ENCODE data around the gene MRPL49.
A peak's percentile ranks its signal among the peaks of the same experiment; 100 is the strongest.
"Not testable (repeated sequence)": the region's sequence is repeated elsewhere in the genome, so short reads cannot be mapped to it uniquely, and the experiment has no call there.

Gene MRPL49

DNA sequence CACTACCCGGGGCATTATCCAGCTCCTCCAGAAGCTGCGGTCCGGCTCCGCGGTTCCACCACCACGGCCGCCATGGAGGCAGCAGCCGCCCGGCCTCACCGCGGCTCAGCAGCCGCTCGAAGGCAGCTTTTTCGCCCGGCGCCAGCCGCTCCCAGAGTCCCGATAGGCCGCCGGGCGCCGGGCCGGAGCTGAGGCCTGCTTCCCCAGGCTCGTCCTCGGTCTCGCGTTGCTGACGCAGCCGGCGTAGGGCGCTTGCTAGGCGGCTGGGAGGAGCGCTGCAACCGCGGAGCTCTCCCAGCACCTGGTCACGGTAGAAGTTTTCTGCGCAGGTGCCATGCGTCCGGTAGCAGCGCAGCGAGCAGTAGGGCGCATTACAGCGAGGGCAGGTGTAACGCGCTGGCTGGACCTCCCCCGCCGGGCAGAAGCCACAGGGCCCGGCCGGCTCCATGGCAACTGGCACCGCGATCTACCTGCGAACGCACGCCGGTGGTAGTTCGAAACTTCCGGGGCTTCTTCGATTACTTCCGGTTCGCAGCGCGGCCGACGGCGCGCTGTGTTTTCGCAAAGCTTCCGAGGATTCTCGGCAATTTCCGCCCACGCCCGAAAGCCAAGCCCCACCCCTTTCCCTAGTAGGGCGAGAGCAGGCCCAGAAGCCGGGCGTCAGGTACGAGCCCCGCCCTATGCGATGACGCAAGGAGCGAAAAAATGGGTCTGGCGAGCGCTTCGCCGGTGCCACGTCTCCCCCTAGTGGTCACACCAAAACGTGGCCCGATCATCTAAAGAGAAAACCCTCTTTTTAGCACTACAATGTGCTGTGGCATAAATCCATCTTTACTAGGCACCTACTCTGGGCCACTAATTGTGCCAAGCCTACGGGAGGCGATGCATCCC lies 4.7 kb upstream of the MRPL49 start, which contains the start of gene ZNHIT2:
ZNHIT2 (minus strand) TSS at position 496 of the 891 bp plus-strand sequence; CDS start at position 448, 48 bp downstream.
- DNase-seq (ENCODE audit: low read depth) = peak; percentile 96

DNA sequence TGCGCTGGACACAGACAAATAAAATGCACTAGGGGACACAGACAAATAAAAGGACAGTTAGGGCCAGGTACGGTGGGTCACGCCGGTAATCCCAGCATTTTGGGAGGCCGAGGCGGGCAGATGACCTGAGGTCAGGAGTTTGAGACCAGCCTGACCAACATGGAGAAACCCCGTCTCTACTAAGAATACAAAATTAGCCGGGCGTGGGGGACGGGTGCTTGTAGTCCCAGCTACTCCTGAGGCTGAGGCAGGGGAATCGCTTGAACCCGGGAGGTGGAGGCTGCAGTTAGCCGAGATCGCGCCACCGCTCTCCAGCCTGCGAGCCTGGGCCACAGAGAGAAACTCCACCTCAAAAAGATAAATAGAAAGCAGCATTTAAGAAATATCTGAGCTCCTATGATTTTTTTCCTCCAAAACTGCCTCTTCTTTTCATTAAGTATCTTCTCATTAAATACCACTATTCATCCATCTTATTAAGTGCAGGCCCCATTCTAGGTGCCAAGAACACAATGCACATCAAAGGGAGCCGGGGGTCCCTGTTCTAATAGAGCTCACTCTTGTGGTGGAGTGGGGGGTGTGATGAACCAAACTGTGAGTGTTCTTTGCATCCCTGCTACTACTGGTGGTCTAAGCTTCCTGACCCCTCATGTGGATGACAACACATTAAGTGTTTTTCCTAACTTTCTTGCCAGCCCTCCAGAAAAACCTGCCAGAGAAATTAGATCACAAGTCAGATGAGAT lies 3.9 kb upstream of the MRPL49 start:
- DNase-seq (ENCODE audit: low read depth) = no peak

DNA sequence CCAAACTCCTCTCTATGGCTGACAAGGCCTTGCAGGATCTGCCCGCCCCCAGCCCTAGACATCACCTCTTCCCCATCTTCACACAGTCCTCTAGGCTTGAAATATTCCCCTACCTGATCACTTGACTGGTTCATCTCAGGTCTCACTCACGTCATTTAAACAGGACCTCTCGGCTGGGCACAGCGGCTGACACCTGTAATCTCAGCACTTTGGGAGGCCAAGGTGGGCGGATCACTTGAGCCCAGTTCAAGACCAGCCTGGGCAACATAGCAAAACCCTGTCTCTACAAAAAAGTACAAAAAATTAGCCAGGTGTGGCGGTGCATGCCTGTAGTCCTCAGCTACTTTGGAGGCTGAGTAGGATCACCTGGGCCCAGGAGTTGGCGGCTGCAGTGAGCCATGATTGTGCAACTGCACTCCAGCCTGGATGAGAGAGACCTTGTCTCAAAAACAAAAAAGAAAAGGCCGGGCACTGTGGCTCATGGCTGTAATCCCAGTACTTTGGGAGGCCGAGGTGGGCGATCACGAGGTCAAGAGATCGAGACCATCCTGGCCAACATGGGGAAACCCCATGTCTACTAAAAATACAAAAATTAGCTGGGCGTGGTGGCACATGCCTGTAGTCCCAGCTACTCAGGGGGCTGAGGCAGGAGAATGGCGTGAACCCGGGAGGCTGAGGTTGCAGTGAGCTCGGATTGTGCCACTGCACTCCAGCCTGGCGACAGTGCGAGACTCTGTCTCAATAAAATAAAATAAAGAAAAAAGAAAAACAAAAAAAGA lies 3.0 kb upstream of the MRPL49 start:
- DNase-seq (ENCODE audit: low read depth) = not testable (repeated sequence)

DNA sequence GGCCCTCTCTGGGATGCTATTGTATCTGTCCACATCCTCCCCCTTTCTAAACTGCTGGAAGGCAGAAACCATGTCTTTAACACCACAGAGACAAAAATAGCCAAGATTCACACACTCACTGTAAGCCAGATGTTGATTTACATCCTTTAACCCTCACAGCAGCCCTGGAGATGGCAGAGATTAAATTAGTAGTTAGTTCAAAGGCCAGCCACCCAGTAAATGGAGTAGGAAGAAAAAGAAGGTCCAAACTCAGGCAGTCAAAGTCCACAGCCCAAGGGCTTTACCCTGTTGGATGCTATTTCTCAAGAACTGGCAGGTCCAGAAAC lies 2.5 kb upstream of the MRPL49 start:
- no peak for DNase-seq (ENCODE audit: low read depth)

DNA sequence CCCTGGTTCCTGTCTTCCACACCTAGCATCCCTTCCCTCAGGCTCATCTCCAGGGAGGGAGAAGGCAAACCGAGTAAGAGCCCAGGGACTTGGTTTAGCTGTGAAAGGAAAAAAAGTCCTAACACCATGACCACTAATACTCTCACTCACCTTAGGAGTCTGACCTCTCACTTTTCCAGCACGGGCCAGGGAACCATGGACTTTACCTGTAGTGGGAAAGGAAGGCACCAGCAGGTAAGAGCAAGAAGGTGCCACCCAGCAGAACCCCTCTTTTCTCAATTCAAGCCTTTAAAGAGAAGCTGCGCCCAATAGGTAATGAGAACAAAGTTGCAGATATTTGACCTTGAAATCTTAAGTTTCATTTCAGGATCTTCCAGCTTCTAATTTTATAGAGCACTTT lies 1.3 kb upstream of the MRPL49 start:
- no peak for DNase-seq (ENCODE audit: low read depth)

DNA sequence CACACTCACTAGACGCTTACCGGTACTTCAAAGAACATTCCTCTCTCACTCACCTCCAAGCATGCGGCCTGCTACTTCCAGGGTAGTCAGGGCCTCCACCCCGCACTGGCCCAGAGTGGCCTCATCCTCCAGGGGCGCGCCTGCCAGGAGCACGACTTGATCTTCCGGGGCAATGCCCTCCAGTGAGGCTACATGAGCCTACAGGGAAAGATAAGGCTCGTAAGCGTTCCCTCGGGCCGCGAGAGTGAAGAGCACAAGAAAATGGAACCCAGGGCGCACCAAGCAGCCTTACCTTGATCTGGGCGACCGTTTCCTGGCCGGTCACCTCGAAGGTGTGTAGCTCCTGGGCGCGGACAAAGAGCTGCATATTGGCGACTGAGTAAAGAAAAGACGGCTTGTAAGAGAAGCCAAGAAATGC lies 665 bp upstream of the MRPL49 start:
- DNase-seq (ENCODE audit: low read depth) = no peak

DNA sequence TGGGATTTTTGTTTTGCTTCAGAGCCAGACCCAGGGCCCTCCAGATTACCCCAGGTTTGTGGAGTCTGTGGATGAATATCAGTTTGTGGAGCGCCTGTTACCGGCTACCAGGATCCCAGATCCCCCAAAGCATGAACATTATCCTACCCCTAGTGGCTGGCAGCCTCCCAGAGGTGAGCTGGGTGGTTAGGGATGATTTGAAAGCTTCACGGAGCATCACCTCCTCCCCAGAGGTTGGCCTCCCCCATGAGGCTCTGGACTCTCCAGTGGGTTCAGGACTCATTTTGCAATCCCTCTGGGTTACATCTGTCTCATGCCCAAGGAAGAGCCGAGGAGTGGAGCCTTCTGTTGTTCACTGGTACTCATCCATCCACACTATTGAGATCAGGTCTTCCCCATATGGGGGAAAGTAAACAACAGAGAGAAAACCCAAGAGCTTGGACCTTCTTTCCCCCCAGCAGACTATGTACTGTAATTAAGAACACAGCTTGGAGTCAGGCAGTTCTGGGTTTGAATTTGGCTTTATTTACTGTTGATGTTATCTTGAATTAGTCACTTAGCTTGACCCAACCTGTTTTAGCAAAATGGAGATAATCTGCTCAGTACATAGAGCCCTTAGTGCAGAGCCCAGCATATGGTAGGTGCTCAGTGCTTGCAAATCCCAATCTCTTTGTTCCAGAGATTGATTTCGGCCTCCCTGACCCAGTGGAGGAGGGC lies 2.5 kb downstream of the MRPL49 start:
- DNase-seq (ENCODE audit: low read depth) = no peak

DNA sequence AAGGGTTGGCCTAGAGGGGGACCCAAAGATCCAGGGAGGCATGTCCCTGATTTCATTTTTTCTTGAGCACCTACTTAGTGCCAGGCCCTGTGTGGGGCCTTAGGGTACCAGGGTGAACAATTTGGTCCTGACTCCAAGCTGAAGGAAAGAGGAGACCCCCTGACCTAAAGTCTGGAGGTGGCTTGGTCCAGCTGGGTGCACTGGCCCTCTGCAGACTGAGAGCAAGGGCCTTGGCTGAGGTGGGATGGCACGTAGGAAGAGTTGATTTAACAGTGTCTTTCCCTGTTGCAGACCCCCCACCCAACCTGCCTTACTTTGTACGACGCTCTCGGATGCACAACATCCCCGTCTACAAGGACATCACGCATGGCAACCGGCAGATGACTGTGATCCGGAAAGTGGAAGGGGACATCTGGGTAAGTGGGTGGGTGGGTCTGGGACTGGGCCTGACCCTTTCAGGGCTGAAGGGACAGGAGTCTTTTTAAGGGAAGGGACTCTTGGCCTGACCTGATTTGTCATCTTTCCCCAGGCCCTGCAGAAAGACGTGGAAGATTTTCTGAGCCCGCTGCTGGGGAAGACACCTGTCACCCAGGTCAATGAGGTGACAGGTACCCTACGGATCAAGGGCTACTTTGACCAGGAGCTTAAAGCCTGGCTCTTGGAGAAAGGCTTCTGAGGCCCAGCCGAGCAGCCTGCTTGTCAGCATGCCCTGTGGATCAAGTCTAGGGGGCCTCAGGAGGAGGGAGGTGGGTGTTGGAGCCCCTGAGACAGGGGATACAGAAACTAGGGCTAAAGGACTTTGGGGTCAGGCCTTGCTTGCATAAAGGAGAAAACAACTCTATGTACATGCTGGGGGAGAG lies 3.3 kb downstream of the MRPL49 start:
- DNase-seq (ENCODE audit: low read depth) = no peak

DNA sequence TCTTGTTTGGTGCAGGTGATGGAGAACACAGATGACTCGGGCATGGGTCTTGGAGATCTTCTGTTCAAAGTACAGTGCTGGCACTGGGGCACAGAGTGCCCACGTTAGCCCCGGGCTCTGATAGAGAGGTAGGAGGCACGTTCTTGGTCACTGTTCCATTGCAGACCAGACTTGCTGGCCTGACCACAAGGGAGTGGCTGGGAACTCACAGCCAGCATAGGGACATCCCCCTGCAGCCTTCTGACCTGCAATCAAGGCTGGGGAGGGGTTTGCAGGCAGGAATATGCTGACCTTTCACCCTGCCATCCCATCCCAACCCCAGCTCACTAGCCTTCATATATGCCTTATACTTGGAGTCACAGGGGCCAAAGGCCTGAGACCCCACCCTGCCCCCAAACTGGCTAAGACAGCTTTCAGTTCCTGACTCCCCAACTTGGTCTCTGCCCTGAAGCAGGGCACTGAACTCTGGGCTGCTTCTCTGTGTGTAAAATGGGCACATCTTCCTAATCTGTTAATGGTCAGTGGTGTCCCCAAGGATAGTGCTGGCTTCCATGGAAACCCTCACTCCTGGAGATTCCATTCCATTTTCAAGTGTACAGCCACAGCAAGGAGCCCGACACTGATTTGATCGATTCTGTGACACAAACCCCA lies 4.6 kb downstream of the MRPL49 start:
- DNase-seq (ENCODE audit: low read depth) = no peak

DNA sequence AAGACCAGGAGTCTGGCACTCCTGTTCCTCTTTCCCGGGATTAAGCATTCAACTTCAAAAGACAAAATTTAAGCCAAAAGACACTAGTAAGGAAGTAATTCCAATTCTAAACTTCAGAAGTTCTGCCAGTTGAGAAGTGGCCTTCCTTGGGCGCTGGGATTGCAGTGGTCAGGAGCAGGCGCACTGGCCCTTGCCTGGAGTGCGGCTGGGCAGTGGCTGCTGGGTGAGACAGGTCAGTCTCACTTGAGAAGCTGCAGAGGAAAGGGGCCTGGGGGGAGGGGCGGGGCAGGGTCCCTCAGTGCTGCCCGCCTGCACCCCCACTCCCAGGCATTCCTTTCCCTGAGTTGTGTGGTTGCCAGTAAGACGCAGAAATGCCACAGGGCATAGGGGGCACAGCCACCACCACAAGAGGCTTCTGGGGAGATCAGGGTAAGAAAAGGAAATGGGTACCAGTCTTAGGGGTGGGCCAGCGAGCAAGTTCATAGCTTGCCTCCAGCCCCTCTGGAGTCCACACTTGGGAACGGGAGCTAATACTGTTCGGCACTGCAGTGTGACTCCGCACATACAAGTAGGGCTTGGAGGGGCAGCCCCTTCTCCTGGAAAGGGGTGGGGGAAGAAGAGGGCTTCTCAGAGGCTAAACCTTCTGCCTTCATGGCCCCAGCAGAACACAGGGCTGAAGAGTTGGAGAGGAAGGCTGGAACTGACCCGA lies 5.5 kb downstream of the MRPL49 start:
- DNase-seq (ENCODE audit: low read depth) = no peak

DNA sequence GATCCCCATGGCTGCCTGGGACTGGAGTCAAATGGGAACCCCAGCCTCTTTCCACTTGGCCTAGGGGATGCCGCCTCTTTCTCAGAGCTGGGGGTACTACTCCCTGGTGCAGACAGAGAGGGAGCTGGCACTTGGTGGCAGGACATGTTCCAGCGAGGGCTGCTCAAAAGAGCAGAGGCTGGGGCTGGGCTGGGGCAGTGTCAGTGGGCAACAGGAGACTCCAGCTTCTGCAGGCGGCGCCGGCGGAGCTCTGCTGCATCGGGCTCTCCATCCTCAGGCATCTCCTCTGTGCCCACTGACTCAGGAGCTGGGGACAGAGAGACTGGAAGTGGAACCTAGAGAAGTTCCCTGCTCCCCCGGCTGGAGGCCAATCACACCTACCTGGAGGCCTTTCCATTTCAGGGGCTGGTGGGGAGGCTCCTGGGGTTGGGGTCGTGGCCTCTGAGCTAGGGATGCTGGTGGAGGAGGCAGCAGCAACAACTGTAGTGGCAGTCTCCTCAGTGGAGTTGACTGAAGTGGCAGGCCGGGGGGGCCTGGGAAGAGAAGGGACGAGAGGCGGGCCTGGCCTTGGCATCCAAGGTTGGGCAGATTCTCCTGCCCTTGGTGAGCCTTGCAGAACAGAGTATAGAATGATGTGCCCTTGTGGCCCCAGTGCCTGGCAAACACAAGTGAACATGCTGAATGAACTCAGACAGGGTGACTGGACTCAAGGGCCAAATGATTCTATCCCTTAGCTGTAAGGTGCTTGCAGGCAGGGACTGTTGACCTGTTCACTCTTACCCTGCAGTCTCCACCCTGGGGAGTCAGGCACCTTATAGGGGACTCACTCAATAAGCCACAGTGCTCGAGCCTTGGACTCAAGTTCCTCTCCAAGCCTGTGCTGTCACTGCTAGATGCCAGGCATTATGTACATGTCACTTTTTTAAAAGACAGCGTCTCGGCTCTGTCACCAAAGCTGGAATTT lies 6.3 kb downstream of the MRPL49 start:
- no peak for DNase-seq (ENCODE audit: low read depth)

DNA sequence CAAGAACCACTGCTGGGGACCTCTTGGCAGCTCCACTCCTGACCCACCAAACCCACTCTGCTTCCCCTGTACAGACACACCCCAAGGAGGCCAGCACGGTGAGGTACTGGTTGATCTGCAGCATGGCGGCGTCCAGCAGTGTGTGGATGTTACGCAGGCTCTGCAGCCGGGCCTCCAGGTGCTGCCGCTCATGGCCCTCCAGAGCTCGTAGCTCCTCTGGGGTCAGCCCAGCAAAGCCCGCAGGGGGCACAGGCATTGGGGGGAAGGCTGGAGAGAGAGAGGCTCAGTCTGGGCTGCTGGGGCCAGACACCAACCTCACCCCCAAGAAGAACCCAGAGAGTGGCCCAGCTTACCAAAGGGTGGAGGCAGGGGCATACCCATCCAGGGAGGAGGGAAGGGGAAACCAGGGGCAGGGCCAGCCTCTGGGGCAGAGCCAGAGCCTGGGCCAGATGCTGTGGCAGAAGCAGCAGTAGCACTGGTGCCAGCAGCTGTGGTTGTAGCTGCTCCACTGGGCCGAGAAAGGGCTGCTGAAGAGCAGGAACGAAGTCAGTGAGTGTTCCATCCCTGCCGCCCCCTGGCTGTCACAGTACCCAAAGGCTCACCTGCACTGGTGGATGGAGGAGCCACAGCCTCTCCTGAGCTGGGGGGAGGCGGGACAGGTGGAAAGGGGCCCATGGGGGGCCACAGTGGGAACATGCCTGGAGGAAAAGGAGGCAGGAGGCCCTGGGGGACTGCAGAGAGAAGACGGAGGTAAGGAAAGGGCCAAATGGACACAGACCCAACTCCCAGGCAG lies 7.7 kb downstream of the MRPL49 start:
- DNase-seq (ENCODE audit: low read depth) = no peak

DNA sequence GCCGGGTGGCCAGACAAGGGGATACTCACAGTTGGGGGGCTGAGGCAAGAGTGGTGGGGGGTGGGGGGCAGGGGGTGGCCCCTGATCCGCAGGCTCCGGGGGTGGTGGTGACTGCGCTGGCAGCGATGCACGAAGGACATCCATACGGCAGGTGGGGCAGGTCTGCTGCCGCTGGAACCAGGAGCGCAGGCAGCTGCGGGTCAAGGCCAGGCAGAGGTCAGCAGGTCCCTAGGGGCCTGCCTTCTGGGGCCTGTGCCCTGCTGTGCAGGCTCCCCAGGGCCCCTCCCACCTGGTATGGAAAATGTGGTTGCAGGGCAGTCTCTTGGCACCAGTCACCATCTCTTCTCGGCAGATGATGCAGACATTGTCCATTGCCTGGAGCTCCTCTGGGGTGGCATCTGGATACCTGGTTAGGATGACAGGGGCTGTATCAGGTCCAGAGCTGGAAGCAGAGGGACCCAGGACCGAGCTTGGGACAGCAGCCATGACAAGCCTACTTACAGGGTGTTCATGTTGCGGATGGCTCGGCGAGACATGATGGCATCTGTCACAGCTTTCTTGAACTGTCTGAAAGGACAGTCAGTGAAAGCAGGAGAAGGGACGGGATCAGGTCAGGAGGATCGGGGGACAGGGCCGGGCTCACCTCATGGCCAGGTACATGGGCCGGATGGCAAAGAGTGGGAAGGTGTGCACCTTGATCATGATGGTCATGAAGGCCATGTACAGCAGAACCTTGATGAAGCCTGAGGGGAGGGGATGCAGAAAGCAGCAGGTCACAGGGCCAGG lies 8.7 kb downstream of the MRPL49 start:
- DNase-seq (ENCODE audit: low read depth) = no peak

DNA sequence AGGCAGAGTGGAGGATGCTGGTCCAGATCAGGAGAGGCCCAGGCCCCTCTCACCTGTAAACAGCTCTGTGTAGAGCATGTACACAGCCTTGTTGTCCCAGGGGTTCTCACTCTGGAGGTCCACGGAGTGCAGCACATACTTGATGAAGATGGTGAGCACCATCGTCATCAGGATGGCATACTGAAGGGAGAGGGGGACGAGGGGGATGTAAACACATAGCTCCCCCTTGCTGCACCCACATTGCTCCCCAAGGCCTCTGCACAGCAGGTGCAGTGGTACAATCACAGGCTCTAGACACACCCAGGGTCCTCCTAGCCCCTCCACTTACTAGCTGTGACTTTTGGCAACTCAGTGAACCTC lies 9.3 kb downstream of the MRPL49 start:
- DNase-seq (ENCODE audit: low read depth) = no peak

DNA sequence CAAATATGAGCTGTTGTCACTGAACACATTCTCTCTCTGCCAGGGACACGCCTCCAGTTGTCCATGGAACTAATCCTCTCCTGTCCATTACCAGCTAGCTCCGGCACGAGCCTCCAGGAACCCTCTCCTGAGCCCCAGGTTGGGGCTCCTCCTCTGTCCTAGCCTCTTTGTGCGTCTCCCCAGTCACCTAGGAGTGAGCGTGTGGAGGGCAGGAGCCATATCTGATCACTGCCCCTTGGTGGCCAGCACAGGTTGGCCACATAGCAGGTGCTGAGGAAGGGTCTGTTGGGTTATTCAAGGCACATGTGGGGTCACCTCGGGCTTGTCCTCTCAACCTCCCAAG lies 9.7 kb downstream of the MRPL49 start:
- no peak for DNase-seq (ENCODE audit: low read depth)

DNA sequence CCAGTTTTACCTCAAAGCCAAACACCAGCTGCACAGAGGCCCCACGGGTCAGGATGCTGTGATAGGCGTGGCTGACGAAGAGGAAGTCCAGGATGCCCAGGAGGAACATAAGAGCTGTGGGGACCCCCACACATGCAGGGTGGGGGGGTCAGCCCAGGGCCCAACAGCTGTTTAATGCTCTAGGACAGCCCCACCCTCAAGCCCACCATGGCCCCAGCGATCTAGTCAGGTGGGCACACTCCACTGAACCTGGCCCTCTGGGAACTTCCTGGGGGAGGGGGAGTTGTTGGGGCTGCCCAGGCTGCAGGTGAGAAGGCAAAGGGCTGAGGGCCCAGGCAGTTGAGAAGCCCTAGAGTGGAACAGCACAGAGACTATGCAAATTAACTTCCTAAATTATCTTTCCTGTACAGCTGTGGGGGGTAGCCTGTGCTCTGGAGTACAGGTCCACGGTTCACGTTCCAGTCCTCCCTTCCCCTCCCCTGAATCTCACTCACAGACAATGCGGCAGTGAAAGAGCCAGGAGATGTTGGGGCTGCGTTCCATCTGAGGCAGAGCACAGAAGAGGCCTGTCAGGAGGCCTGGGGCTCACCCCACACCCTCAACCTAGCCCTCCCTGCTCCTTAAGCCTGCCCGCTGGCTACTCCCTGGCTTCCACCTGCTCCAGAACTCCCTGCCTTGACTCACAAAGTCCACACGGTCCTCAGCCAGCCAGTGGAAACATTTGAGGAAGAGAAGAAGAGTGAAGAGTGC lies 10.3 kb downstream of the MRPL49 start:
- DNase-seq (ENCODE audit: low read depth) = no peak

Measured in HS-5 (cell line).